ENCODE measurements around the gene ATG2B. TPM values are rescaled to one million over a fixed set of nuclear protein-coding genes. Genes with fewer than 3 reads are reported as not detected.
"Not testable (repeated sequence)": the region's sequence is repeated elsewhere in the genome, so short reads cannot be mapped to it uniquely, and the experiment has no call there.

The ATG2B gene
- total RNA-seq, 1 donor from 2014 or later, result 34.2 TPM

GRCh38 chr14:96250485-96250884 lies 112.7 kb downstream of the ATG2B start:
- no peak for DNase-seq

GRCh38 chr14:96249029-96249428 lies 114.1 kb downstream of the ATG2B start:
- no peak for DNase-seq

GRCh38 chr14:96247031-96247430 lies 116.1 kb downstream of the ATG2B start:
- DNase-seq, result no peak

GRCh38 chr14:96246539-96246847 lies 116.6 kb downstream of the ATG2B start:
- no peak for DNase-seq

GRCh38 chr14:96245710-96246538 lies 117.2 kb downstream of the ATG2B start:
- DNase-seq, result no peak

- DNase-seq, result not testable (repeated sequence)
Observed at GRCh38 chr14:96245074-96245473, 118.1 kb downstream of the ATG2B start.

GRCh38 chr14:96243785-96244184 lies 119.4 kb downstream of the ATG2B start:
- DNase-seq, result peak; percentile 4

- no peak for DNase-seq
Observed at GRCh38 chr14:96242126-96242525, 121.0 kb downstream of the ATG2B start.

GRCh38 chr14:96240641-96241040 lies 122.5 kb downstream of the ATG2B start:
- DNase-seq, result no peak

- DNase-seq, result no peak
Observed at GRCh38 chr14:96239711-96240141, 123.4 kb downstream of the ATG2B start.

GRCh38 chr14:96238676-96239265 lies 124.4 kb downstream of the ATG2B start:
- no peak for DNase-seq

- DNase-seq, result no peak
Observed at GRCh38 chr14:96237641-96238040, 125.5 kb downstream of the ATG2B start.

GRCh38 chr14:96235426-96235825 lies 127.7 kb downstream of the ATG2B start:
- DNase-seq, result no peak

- no peak for DNase-seq
Observed at GRCh38 chr14:96233661-96234060, 129.5 kb downstream of the ATG2B start.

- no peak for DNase-seq
Observed at GRCh38 chr14:96232506-96232905, 130.6 kb downstream of the ATG2B start.

- no peak for DNase-seq
Observed at GRCh38 chr14:96231526-96232130, 131.5 kb downstream of the ATG2B start.

GRCh38 chr14:96231056-96231455 lies 132.1 kb downstream of the ATG2B start:
- DNase-seq, result no peak

- no peak for DNase-seq
Observed at GRCh38 chr14:96229315-96229714, 133.8 kb downstream of the ATG2B start.

Small RNA genes within 50 kb of the gene (small RNA-seq; reads per million reads assigned to genes)
- gene RNU2-33P, result 0.81 reads per million, percentile 68 among the genes with 10 or more reads in this experiment

Other genes with a start within 250 kb of the ATG2B start
- gene BDKRB2, start 158.5 kb downstream of the ATG2B start, total RNA-seq, result 0.16 TPM
- not detected for gene BDKRB1, start 107.1 kb downstream of the ATG2B start, total RNA-seq
- 47.7 TPM for gene GSKIP, start 185 bp upstream of the ATG2B start, total RNA-seq
- 0.94 TPM for gene AK7, start 28.8 kb upstream of the ATG2B start, total RNA-seq
- gene PAPOLA, start 139.0 kb upstream of the ATG2B start, total RNA-seq, result 225 TPM

Measured in occipital lobe (tissue), 3 donors.